ENCODE results near the gene LCE6A. TPM values are rescaled to one million over a fixed set of nuclear protein-coding genes. Genes with fewer than 3 reads are reported as not detected.

LCE6A gene
- polyA plus RNA-seq, 1 of the 3 experiments (the other 2 are of a cell fraction) = not detected

DNA sequence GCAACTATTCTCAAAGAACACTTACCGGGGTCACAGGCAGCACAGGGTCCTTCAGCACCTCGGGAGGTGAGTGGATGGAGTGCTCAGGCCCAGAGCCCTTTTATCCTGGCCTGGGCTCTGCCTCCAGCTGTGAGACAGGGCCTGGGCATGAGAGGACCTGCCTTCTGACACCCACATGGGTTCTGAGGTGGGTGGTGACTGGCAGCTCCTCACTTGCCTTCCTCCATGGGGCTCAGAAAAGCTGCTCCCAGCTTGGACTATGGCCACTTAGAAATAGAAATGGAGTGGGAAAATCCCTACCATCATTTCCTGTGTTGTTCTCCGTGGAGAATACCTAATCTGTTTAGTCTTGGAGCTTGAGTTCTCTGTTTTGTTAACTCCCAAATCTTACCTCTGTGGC, 36.1 kb upstream of the LCE6A start, which contains the start of gene LCE1C (continued):
- no peak for TF ChIP-seq MEF2A (IDR thresholded peaks at IDR 0.05; ENCODE audit: borderline replicate concordance, low read depth)
- no peak for TF ChIP-seq YY1 (IDR thresholded peaks at IDR 0.05; ENCODE audit: low read depth)
- no peak for TF ChIP-seq GABPA (IDR thresholded peaks at IDR 0.05; ENCODE audit: low read depth)
- no peak for TF ChIP-seq SIN3A (IDR thresholded peaks at IDR 0.05; ENCODE audit: borderline replicate concordance, low read depth, low read length)
- TF ChIP-seq, protein P1, sequence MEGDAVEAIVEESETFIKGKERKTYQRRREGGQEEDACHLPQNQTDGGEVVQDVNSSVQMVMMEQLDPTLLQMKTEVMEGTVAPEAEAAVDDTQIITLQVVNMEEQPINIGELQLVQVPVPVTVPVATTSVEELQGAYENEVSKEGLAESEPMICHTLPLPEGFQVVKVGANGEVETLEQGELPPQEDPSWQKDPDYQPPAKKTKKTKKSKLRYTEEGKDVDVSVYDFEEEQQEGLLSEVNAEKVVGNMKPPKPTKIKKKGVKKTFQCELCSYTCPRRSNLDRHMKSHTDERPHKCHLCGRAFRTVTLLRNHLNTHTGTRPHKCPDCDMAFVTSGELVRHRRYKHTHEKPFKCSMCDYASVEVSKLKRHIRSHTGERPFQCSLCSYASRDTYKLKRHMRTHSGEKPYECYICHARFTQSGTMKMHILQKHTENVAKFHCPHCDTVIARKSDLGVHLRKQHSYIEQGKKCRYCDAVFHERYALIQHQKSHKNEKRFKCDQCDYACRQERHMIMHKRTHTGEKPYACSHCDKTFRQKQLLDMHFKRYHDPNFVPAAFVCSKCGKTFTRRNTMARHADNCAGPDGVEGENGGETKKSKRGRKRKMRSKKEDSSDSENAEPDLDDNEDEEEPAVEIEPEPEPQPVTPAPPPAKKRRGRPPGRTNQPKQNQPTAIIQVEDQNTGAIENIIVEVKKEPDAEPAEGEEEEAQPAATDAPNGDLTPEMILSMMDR (IDR thresholded peaks at IDR 0.05) = no peak
- TF ChIP-seq NFIC (IDR thresholded peaks at IDR 0.05; ENCODE audit: borderline replicate concordance) = no peak
- TF ChIP-seq, protein P2, sequence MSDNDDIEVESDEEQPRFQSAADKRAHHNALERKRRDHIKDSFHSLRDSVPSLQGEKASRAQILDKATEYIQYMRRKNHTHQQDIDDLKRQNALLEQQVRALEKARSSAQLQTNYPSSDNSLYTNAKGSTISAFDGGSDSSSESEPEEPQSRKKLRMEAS (IDR thresholded peaks at IDR 0.05; ENCODE audit: low read depth) = no peak
- TF ChIP-seq FOSL2 (IDR thresholded peaks at IDR 0.05; ENCODE audit: borderline replicate concordance, low read depth) = no peak
- TF ChIP-seq, protein P3, sequence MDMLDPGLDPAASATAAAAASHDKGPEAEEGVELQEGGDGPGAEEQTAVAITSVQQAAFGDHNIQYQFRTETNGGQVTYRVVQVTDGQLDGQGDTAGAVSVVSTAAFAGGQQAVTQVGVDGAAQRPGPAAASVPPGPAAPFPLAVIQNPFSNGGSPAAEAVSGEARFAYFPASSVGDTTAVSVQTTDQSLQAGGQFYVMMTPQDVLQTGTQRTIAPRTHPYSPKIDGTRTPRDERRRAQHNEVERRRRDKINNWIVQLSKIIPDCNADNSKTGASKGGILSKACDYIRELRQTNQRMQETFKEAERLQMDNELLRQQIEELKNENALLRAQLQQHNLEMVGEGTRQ (IDR thresholded peaks at IDR 0.05; ENCODE audit: borderline replicate concordance, low read depth, low read length) = no peak

DNA sequence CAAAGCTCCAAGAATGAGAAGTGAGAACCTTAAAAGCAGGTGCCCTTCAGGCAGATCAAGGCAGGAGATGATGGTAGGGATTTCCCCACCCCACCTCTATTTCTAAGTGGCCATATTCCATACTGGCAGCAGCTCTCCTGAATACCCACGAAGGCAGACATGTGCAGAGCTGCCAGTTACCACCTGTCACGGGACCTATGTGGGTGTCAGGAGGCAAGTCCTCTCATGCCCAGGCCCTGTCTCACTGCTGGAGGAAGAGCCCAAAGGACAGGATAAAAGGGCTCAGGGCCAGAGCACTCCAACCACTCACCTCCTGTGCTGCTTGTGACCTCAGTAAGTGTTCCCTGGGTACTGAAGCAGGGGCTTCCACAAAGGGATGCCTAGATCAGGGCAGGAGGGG, 31.6 kb upstream of the LCE6A start:
- H2AFZ ChIP-seq (ENCODE audit: low read depth) = no peak overlapping the region
- no peaks in the 10 kb centered on the region for H3K36me3 ChIP-seq (replicated peaks in 1 of 2; ENCODE audit: control insufficient read depth in 1 of 2, insufficient read depth in 2 of 2, low read length in 1 of 2)
- POLR2A ChIA-PET = no interaction called here
- H3K27me3 ChIP-seq (ENCODE audit: insufficient read depth) = no peaks in the 10 kb centered on the region
- H3K9me2 ChIP-seq = no peaks in the 10 kb centered on the region
- CTCF ChIA-PET = no interaction called here
- no peaks in the 10 kb centered on the region for H3K4me1 ChIP-seq (ENCODE audit: control insufficient read depth in 1 of 2, insufficient read depth in 2 of 2, low read depth in 1 of 2, low read length in 1 of 2)
- DNase-seq = no peak
- TF ChIP-seq SIN3A (IDR thresholded peaks at IDR 0.05; ENCODE audit: borderline replicate concordance, low read depth, low read length) (no peak), CHD2 (IDR thresholded peaks at IDR 0.05; ENCODE audit: low read length, partially characterized antibody) (no peak), MEF2A (IDR thresholded peaks at IDR 0.05; ENCODE audit: borderline replicate concordance, low read depth) (no peak)
- TF ChIP-seq, protein P2 (IDR thresholded peaks at IDR 0.05; ENCODE audit: low read depth) = no peak
- TF ChIP-seq, protein P1 (IDR thresholded peaks at IDR 0.05) = no peak
- H3K79me2 ChIP-seq (ENCODE audit: insufficient read depth) = no peaks in the 10 kb centered on the region
- no peaks in the 10 kb centered on the region for H4K20me1 ChIP-seq (ENCODE audit: insufficient read depth)
- H3F3A ChIP-seq (replicated peaks; ENCODE audit: insufficient read depth) = no peaks in the 10 kb centered on the region
- WGBS (ENCODE audit: low lambda C conversion rate) = 0% methylated on average over 2 of the region's 2 CpGs
- H3K27ac ChIP-seq (ENCODE audit: low read depth in 2 of 2, low read length in 1 of 2) = no peak overlapping the region
- H3K4me3 ChIP-seq (ENCODE audit: low read depth in 2 of 2, low read length in 1 of 2) = no peak overlapping the region
- H3K4me2 ChIP-seq = no peak overlapping the region
- no peaks in the 10 kb centered on the region for H3K9me3 ChIP-seq
- H3K9ac ChIP-seq = no peak overlapping the region
